Fibroblast of lung (primary cell): ENCODE measurements around the gene EZR.

Source experiments
- CTCF ChIP-seq, 2 donors: IDR thresholded peaks in 1 of 2; conservative IDR thresholded peaks in 1 of 2; 1 replicate in 1 of 2; 2 replicates in 1 of 2; pipeline ENCODE4 v1.5.1; 2011 to 2012; ENCODE audit warnings: low read length in 2 of 2, control low read depth in 1 of 2, inconsistent platforms in 1 of 2, low read depth in 1 of 2, mild to moderate bottlenecking in 1 of 2
- EZH2 ChIP-seq: IDR thresholded peaks from 2 replicates; pipeline ENCODE4 v1.5.1; 2012; ENCODE audit warnings: low read length, control low read depth, mild to moderate bottlenecking; ENCODE audit errors: missing control alignments

GRCh38 chr6:158756977-158757752 is 62.0 kb downstream of the EZR start:
- TF ChIP-seq CTCF (conservative IDR thresholded peaks at IDR 0.05 in 1 of 2, IDR thresholded peaks at IDR 0.05 in 1 of 2; ENCODE audit: low read depth in 1 of 2, low read length in 2 of 2) = no peak
- TF ChIP-seq EZH2 = no peak
